Upper lobe of right lung (tissue), 1 donor: Measurements from ENCODE around the gene RNF125. TPM values are rescaled to one million over a fixed set of nuclear protein-coding genes. Genes with fewer than 3 reads are reported as not detected.

ENCODE experiments used
- ATAC-seq: fragments of 200-7000 bp; cut with Tn5 transposase; one replicate; pipeline ENCODE4 v1.9.1; 2020; ENCODE audit warnings: mild to moderate bottlenecking, moderate library complexity
- DNase-seq: peaks from one replicate; pipeline ENCODE4 v3.0.0-alpha.2; 2020
- H3K27ac ChIP-seq: fragments of 200-600 bp; one replicate; pipeline ENCODE4 v1.8.0; 2022
- H3K27me3 ChIP-seq: fragments of 200-600 bp; one replicate; pipeline ENCODE4 v1.8.0; 2022; ENCODE audit warnings: mild to moderate bottlenecking
- H3K36me3 ChIP-seq: fragments of 200-600 bp; one replicate; pipeline ENCODE4 v1.8.0; 2022
- H3K4me1 ChIP-seq: fragments of 200-600 bp; one replicate; pipeline ENCODE4 v1.8.0; 2022
- H3K4me3 ChIP-seq: fragments of 200-600 bp; one replicate; pipeline ENCODE4 v1.8.0; 2022; ENCODE audit warnings: mild to moderate bottlenecking
- H3K9me3 ChIP-seq: fragments of 200-600 bp; one replicate; pipeline ENCODE4 v1.8.0; 2022
- CTCF ChIP-seq: fragments of 200-600 bp; IDR thresholded peaks from one replicate; pipeline ENCODE4 v1.8.0; 2022; ENCODE audit warnings: antibody characterized with exemption
- intact Hi-C: fragments of 100-400 bp; cut with DNase I; formaldehyde crosslinking; loops from one replicate; pipeline ENCODE4 v1.11.0; 2022
- total RNA-seq: library from RNA; stranded (reverse); fragmentation: NEBNext Ultra II Directional; extraction: Animal tissue kit (Norgen Biotek cat#: 25700); gene quantifications from one replicate; pipeline ENCODE4 v1.2.1, GENCODE V29; 2021
- donor health status: DM: no; HTN: yes; CAD: no; lungs with severe emphysema.

The RNF125 gene
- total RNA-seq, 1 donor from 2014 or later = 6.5 TPM

- Histone ChIP-seq H3K9me3 (no peaks in the 10 kb centered on the region), H3K27ac (no peak overlapping the region), H3K4me1 (no peaks in the 10 kb centered on the region), H3K27me3 (no peaks in the 10 kb centered on the region), H3K4me3 (no peak overlapping the region), H3K36me3 (no peaks in the 10 kb centered on the region)
- ATAC-seq (no peak), DNase-seq (no peak)
- intact Hi-C loops = no loop called here
- TF ChIP-seq CTCF = no peak
Observed at GRCh38 chr18:32067375-32068167, 48.9 kb downstream of the RNF125 start.

- Histone ChIP-seq H3K27me3 (no peaks in the 10 kb centered on the region), H3K4me1 (no peaks in the 10 kb centered on the region), H3K4me3 (no peak overlapping the region), H3K36me3 (no peaks in the 10 kb centered on the region), H3K27ac (no peak overlapping the region), H3K9me3 (no peaks in the 10 kb centered on the region)
- peak; percentile 50 for TF ChIP-seq CTCF
- peak; percentile 36 for ATAC-seq
- intact Hi-C loops = no loop called here
- no peak for DNase-seq
Observed at GRCh38 chr18:32072321-32072720, 53.7 kb downstream of the RNF125 start.

GRCh38 chr18:32074206-32074605 is 55.6 kb downstream of the RNF125 start:
- no peak for TF ChIP-seq CTCF
- DNase-seq = no peak
- Histone ChIP-seq H3K9me3 (no peaks in the 10 kb centered on the region), H3K27ac (no peak overlapping the region), H3K4me3 (no peak overlapping the region), H3K27me3 (no peaks in the 10 kb centered on the region), H3K36me3 (no peaks in the 10 kb centered on the region), H3K4me1 (no peaks in the 10 kb centered on the region)
- ATAC-seq = no peak
- intact Hi-C loops = no loop called here

- TF ChIP-seq CTCF = no peak
- Histone ChIP-seq H3K9me3 (no peaks in the 10 kb centered on the region), H3K27me3 (no peaks in the 10 kb centered on the region), H3K27ac (no peak overlapping the region), H3K4me1 (no peaks in the 10 kb centered on the region), H3K36me3 (no peaks in the 10 kb centered on the region), H3K4me3 (no peak overlapping the region)
- intact Hi-C loops = no loop called here
- no peak for ATAC-seq
- DNase-seq = no peak
Observed at GRCh38 chr18:32078845-32079244, 60.2 kb downstream of the RNF125 start.

GRCh38 chr18:32081881-32082280 is 63.3 kb downstream of the RNF125 start:
- Histone ChIP-seq H3K4me1 (peaks cover 17% of the 10 kb centered on the region), H3K27me3 (no peaks in the 10 kb centered on the region), H3K4me3 (no peak overlapping the region), H3K36me3 (no peaks in the 10 kb centered on the region), H3K9me3 (no peaks in the 10 kb centered on the region), H3K27ac (no peak overlapping the region)
- no peak for DNase-seq
- intact Hi-C loops = no loop called here
- ATAC-seq = no peak
- no peak for TF ChIP-seq CTCF
